Measurements from ENCODE around the gene SFXN2. TPM values are rescaled to one million over a fixed set of nuclear protein-coding genes. Genes with fewer than 3 reads are reported as not detected.
"Not testable (repeated sequence)": the region's sequence is repeated elsewhere in the genome, so short reads cannot be mapped to it uniquely, and the experiment has no call there.

The SFXN2 gene
- total and polyA plus RNA-seq, 8 donors, result 15.7 to 21.0 (median 17.9) TPM

DNA sequence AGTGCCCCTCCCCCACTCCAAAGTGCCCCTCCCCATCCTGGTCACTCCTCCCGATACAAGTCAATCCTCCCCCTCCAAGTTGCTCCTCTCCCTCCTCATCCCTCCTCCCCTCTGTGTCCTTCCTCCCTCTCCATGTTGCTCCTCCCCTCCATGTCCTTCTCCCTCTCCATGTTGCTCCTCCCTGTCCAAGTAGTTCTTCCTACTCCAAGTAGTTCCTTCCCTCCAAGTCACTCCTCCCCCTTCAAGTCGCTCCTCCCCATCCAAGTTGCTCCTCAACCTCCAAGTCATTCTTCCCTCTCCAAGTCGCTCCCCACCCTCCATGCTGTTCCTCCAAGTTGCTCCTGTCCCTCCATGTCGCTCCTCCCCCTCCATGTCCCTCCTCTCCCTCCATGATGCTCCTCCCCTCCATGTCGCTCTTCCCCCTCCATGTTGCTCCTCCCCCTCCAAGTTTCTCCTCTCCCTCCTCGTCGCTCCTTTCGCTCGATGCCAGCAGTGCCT is 20.7 kb downstream of the SFXN2 start:
- no peaks in the 10 kb centered on the region for H3K36me3 ChIP-seq
- intact Hi-C loops (cut with DNase I), result no loop called here
- H3K27me3 ChIP-seq, result no peaks in the 10 kb centered on the region
- peaks cover 0 to 10% of the 10 kb centered on the region in 2 donors for H3K4me1 ChIP-seq
- H3K9me3 ChIP-seq, result no peaks in the 10 kb centered on the region
- no peak for ATAC-seq
- H3K4me3 ChIP-seq, result no peak overlapping the region
- DNase-seq, result no peak
- TF ChIP-seq, protein P1, sequence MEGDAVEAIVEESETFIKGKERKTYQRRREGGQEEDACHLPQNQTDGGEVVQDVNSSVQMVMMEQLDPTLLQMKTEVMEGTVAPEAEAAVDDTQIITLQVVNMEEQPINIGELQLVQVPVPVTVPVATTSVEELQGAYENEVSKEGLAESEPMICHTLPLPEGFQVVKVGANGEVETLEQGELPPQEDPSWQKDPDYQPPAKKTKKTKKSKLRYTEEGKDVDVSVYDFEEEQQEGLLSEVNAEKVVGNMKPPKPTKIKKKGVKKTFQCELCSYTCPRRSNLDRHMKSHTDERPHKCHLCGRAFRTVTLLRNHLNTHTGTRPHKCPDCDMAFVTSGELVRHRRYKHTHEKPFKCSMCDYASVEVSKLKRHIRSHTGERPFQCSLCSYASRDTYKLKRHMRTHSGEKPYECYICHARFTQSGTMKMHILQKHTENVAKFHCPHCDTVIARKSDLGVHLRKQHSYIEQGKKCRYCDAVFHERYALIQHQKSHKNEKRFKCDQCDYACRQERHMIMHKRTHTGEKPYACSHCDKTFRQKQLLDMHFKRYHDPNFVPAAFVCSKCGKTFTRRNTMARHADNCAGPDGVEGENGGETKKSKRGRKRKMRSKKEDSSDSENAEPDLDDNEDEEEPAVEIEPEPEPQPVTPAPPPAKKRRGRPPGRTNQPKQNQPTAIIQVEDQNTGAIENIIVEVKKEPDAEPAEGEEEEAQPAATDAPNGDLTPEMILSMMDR (IDR thresholded peaks at IDR 0.05), result no peak
- H3K27ac ChIP-seq, result no peak overlapping the region

DNA sequence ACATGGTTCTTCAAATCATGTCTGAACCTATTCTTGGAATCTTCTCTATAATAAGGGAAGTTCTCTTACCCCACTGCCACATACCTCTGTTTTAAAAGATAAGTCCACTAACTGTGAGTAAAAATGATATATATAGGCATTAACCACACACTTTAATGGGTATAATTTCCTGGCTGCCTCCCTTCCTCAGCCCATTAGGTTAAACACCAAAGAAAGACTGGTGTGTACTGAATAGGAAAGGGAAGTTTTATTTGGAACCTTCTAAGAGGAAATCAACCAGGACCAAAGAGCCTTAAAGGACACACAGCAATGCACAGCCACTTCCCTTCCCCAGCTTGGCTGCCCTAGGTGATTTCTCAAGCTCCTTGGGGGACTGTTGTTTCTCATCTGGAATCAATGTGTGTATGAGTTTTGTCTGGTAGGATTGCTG is 24.3 kb downstream of the SFXN2 start:
- H3K27ac ChIP-seq, result peak overlapping the region; percentile 31 to 40
- TF ChIP-seq, protein P1 (IDR thresholded peaks at IDR 0.05), result no peak
- intact Hi-C loops (cut with DNase I), result no loop called here

DNA sequence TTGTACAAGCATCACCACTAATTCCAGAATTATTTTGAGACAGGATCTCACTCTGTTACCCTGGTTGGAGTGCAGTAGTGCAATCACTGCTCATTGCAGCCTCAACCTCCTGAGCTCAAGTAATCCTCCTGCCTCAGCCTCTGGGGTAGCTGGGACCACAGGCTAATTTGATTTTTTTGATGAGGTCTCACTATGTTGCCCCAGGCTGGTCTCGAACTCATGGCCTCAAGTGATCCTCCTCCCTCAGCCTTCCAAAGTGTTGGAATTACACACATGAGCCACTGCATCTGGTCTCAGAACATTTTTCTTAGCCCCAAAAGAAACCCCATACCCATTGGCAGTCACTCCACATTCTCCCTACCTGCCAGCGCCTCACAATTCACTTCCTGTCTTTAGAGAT is 25.8 kb downstream of the SFXN2 start:
- DNase-seq, result no peak
- Histone ChIP-seq H3K36me3 (no peaks in the 10 kb centered on the region), H3K27ac (no peak overlapping the region), H3K27me3 (no peaks in the 10 kb centered on the region), H3K9me3 (no peaks in the 10 kb centered on the region), H3K4me3 (no peak overlapping the region), H3K4me1 (peaks cover 0 to 22% of the 10 kb centered on the region in 2 donors)
- intact Hi-C loops (cut with DNase I), result no loop called here
- no peak for ATAC-seq
- TF ChIP-seq, protein P1 (IDR thresholded peaks at IDR 0.05), result no peak

More for the DNA sequence above, 24.3 kb downstream of the SFXN2 start:
- H3K9me3 ChIP-seq, result no peaks in the 10 kb centered on the region
- H3K27me3 ChIP-seq, result no peaks in the 10 kb centered on the region
- DNase-seq, result no peak
- ATAC-seq, result no peak
- H3K36me3 ChIP-seq, result no peaks in the 10 kb centered on the region
- no peak overlapping the region for H3K4me3 ChIP-seq
- H3K4me1 ChIP-seq, result peaks cover 0 to 15% of the 10 kb centered on the region in 2 donors

DNA sequence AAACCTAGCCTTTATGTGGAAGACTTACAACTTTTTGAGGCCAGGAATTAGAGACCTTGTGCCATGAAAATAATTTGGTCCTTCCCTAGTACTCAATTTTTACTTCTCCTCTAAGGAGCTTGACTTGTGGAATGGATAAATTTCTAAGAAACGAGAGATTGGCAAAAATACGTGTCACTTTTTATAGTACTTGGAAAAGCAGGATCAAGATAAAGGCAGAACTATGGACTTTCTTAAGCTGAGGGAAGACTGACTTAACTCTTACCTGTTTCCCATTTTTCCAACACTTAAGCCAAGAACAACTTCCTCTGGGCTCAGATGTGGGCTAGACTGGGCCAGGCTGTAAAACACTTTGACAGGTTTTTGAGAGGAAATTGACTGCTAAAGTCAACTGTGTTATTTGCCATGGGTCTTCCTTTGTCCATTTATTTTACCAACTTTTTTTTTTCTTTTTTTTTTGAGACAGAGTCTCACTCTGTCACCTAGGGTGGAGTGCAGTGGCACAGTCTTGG is 27.3 kb downstream of the SFXN2 start:
- no peaks in the 10 kb centered on the region for H3K36me3 ChIP-seq
- intact Hi-C loops (cut with DNase I), result no loop called here
- ATAC-seq, result no peak
- no peak for DNase-seq
- H3K4me1 ChIP-seq, result peaks cover 12 to 36% of the 10 kb centered on the region in 2 donors
- H3K27me3 ChIP-seq, result no peaks in the 10 kb centered on the region
- TF ChIP-seq, protein P1 (IDR thresholded peaks at IDR 0.05), result no peak
- no peak overlapping the region for H3K4me3 ChIP-seq
- no peaks in the 10 kb centered on the region for H3K9me3 ChIP-seq
- no peak overlapping the region for H3K27ac ChIP-seq

DNA sequence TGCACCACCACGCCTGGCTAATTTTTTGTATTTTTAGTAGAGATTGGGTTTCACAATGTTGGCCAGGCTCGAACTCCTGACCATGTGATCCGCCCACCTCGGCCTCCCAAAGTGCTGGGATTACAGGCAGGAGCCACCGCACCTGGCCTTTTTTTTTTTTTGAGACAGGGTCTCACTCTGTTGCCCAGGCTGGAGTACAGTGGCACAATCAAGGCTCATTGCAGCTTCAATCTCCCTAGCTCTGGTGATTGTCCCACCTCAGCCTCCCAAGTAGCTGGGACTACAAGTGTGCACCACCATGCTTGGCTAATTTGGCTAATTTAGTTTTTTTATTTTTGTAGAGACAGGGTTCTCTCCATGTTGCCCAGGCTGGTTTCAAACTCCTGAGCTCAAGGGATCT is 27.9 kb downstream of the SFXN2 start:
- H3K27me3 ChIP-seq; DNase-seq; H3K4me3 ChIP-seq; intact Hi-C loops (cut with DNase I); H3K36me3 ChIP-seq; H3K9me3 ChIP-seq; ATAC-seq; H3K27ac ChIP-seq: not testable (repeated sequence)
- H3K4me1 ChIP-seq, result peaks cover 12 to 36% of the 10 kb centered on the region in 2 donors
